ENCODE results near the gene SMAD7. TPM values are rescaled to one million over a fixed set of nuclear protein-coding genes. Genes with fewer than 3 reads are reported as not detected.
"Not testable (repeated sequence)": the region's sequence is repeated elsewhere in the genome, so short reads cannot be mapped to it uniquely, and the experiment has no call there.

The SMAD7 gene
- total RNA-seq, 1 donor from 2014 or later, result 34.6 TPM

DNA sequence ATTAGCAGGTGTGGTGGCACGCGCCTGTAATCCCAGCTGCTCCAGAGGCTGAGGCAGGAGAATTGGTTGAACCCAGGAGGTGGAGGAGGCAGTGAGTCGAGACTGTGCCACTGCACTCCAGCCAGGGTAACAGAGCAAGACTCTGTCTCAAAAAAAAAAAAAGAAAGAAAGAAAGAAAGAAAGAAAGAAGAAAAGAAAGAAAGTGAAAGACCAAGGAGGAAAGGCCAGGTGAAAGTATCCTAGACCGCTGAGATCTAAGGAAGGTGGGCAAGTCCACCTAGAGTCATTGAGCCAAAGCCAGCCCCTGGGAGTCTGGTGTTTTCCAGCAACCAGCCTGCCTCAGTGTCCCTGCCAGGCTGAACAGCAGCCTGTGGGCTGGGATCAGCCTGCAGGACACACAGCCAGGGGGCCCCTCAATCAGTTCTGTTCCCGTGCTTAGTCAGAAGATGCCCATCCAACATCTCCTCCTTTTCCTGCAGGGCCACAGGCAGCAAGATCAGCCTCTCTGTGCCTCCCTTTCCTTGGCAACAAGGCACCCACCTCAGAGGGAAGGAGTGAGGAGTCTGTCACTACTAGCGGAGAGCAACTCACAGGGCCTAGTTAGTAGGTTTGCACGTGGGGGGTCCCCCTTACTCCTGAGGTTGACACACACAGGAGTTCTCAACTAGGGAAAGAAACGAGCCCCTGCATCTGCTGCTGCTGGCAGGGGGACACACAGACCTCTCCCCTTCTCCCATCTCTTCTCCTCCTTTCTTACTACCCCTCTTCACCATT, 64.1 kb downstream of the SMAD7 start:
- intact Hi-C loops (cut with micrococcal nuclease), result no loop called here

DNA sequence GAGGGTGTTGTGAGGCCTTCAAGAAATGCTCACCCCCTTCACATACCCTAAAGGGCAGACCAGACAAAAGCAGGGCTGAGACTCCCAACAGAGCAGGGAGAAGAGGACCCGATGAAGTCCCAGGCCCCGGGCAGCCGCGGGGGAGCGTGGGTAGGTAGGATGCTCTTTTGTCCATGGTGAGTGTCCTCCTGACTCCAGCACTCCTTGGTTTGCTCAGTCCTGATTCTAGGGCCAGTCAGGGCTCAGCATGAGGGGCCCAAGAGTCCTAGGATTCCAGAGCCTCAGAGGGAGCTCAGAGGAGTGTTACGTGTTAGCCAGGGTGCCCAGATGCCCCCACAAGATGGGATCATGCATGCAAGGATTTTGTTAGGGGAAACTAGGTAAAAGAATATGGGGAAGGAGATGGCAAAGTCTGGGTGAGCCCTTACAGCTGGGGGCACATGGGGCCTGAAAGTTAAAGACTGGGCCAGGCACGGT, 64.8 kb downstream of the SMAD7 start:
- intact Hi-C loops (cut with micrococcal nuclease), result no loop called here

DNA sequence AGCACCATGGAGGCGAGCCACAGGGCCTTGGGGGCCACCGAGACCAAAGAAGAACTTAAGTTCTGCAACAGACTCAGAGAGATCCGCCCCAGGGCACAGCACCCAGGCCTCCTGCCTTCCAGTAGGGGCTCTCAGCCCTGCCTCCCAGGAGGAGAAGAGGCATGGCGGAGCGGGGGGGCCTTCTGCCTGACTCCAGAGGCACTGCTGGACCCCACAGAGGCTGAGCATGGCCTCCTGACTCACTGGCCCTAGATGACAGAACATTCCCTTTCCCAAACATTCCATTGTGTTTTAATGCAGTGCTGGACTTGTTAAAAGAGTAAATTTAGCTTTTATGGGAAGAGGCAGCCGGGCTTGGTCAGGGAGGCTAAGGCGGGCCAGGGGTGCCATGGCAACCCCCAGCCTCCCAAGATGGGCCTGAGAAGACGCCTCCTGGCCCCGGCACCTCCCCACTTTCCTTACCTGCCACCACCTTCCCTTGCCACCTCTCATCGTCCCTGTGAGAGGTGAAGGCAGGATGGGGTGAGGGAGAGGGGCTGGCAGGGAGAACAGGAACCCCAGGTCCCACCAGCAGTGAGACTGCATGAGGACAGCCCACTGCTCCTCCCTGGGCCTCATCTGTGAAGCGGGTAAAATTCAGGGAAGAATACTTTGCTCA, 65.4 kb downstream of the SMAD7 start:
- intact Hi-C loops (cut with micrococcal nuclease), result no loop called here

GRCh38 chr18:48884771-48885170, 66.0 kb downstream of the SMAD7 start:
- intact Hi-C loops (cut with micrococcal nuclease), result no loop called here

DNA sequence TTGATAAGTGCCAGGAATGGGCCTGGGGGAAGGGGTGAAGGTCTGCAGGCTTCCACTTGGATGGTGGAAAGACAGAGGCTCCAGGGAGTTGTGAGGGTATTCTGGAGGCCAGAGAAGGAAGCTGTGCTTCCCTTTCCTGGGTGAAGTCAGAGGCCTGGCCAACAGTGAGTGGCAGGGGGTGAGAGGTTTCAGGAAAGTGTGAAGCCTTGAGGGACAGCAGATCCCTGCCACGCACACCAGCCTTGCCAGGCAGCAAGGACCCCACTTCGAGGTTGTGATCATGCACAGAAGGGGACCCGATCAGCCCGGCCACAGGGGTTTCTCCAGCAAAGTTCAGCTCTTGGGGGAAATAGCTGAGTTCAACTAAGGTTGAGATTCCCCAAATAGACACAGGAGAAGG, 66.5 kb downstream of the SMAD7 start:
- intact Hi-C loops (cut with micrococcal nuclease), result no loop called here

- intact Hi-C loops (cut with micrococcal nuclease), result no loop called here
These were observed 68.4 kb downstream of the SMAD7 start for GRCh38 chr18:48882379-48882778.

- intact Hi-C loops (cut with micrococcal nuclease), result no loop called here
These were observed 69.8 kb downstream of the SMAD7 start for GRCh38 chr18:48880931-48881330.

DNA sequence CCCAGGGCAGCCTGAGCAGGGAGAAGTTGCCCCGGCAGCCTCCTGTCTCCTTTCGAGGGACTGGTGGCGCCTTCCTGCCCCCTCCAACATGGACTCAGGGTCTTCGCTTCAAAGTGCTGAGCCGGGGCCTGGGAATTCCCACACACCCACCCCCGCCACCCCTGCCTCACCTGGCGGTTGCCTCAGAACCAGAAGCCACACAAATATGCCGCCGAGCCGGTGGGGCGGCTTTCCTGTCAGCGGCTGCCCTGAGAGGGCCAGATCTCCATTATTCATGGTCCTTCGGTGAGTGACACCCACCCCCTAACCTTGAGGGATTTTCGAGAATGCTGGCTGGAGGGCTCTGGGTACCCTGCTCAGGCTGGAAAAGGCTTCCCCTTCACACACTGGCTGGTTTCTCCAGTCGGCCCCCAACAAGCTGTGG, 71.7 kb downstream of the SMAD7 start:
- intact Hi-C loops (cut with micrococcal nuclease), result no loop called here

- intact Hi-C loops (cut with micrococcal nuclease), result no loop called here
These were observed 72.3 kb downstream of the SMAD7 start for GRCh38 chr18:48878471-48878870.

DNA sequence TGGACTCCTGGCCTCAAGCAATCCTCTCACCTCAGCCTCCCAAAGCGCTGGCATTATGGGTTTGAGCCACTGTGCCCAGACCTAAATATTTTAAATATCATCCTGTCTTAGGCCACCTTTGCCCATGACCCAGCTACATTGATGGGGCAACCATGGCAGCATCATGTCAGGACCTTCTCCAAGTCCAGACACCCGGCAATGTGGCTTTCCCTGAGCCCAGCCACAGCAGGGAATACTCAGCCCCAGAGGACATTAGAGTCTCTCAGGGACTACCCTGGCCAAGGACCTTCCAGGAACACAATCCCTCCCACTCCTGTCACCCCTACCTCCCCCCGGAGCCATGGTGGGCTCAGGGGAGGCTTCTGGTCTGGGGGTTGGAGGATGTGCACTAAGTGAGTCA, 72.8 kb downstream of the SMAD7 start:
- intact Hi-C loops (cut with micrococcal nuclease), result no loop called here

GRCh38 chr18:48876590-48876989, 74.2 kb downstream of the SMAD7 start:
- intact Hi-C loops (cut with micrococcal nuclease), result no loop called here

GRCh38 chr18:48875942-48876511, 74.7 kb downstream of the SMAD7 start:
- intact Hi-C loops (cut with micrococcal nuclease), result no loop called here

DNA sequence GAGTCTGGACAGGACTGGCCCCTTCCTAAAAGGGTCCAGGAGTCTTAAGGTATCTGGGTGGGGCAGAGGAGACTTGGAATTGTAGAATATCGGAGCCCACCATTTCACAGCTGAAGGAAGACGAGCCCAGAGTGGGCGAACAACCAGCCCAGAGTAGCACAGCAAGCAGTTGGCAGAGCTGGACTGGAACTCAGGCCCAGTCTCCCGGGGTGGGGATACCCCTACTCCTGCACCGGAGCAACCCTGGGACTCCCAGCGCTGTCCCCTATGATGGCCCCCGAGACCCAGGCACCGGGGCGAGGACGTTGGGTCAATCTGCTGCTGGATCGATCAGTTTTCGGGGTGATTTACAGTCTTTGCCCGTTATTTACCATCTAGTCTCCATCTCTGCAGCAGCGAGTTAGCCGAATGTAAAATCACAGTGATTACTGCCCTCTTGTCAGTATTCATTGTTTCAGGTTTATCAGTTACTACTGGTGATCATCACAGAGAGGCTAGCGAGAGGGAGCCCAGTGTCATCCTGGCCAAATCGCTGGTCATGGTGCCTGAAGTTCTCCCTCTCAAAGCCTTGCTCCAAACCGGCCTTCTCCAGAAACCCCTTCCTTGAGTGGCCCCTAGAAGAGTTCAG, 75.3 kb downstream of the SMAD7 start:
- intact Hi-C loops (cut with micrococcal nuclease), result no loop called here

- intact Hi-C loops (cut with micrococcal nuclease), result no loop called here
These were observed 76.0 kb downstream of the SMAD7 start for GRCh38 chr18:48874701-48875162.

DNA sequence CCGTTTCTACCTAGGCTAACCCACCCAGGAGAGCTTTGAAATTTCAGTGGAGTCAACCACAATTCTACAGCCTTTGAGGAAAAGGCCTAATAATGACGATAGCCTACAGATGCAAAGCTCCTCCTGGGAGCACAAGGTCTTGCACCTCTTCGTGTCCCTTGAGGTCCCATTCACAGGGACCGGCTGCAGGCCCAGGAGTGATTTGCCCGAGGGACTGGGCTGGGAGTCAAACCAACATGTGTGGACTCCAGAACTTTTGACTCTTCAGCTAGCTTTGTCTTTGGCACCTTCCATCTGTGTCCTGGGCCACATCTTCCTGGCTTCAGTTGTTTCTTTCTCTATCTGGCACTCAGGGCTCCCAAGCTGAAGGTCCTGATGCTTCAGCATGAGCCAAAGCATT, 76.5 kb downstream of the SMAD7 start:
- intact Hi-C loops (cut with micrococcal nuclease), result no loop called here

DNA sequence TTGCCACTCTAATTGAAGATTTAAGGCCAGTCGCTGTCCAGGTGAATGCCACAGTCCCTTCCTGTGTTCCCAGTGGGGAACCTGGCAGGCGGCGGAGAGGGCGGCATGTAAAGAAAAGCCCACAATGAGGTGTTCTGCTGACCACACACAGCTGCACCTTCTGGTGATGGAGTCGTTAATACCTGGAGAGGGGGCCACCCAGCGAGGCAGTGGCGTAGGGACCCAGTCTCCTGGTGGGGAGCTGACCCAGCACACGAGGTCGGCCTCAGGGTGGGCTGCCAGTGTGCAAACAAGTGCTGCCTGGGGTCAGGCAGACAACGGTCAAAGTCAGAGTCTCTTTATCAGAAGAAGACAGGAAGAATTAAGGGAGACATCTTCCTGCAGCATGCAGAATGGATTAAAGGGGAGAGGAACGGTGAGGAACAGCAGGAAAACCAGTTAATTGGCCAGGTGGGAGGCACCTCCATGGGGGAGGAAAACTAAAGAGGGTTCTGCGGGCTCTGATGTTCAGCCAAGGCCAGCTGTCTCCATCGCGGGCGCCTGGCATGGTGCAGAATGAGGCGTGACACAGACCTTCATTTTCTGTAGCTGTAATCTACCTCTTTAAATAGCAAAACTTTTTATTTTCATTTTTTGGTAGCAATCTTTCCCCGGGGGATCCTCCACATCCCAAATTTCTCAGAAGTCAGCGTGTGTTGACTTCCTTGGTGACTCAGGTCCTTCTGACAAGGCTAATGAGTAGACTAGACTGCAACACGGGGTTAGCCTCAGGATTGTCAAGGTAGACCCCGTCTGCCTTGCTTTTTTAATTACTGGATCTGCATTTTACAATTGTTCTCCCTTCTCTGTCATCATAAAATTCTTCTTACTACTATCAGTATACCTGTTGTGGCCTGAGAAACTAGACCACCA, 78.3 kb downstream of the SMAD7 start:
- intact Hi-C loops (cut with micrococcal nuclease), result no loop called here

- intact Hi-C loops (cut with micrococcal nuclease), result no loop called here
These were observed 79.2 kb downstream of the SMAD7 start for GRCh38 chr18:48871391-48872166.

- intact Hi-C loops (cut with micrococcal nuclease), result not testable (repeated sequence)
These were observed 79.8 kb downstream of the SMAD7 start for GRCh38 chr18:48870926-48871325.
